SJSA1 (cell line): Measurements from ENCODE around the gene NFIA. TPM values are rescaled to one million over a fixed set of nuclear protein-coding genes. Genes with fewer than 3 reads are reported as not detected.
A peak's percentile ranks its signal among the peaks of the same experiment; 100 is the strongest.

Experiments used
- DNase-seq, 2 experiments: peaks; one replicate each; pipeline ENCODE4 v3.0.0-alpha.2; 2015 to 2020; ENCODE audit warnings: low spot score in 2 of 2, low read depth in 1 of 2
- H3K27ac ChIP-seq: fragments of 250-450 bp; sonication (Bioruptor Pico); 2 replicates; pipeline ENCODE4 v1.5.1; 2020; ENCODE audit warnings: mild to moderate bottlenecking, moderate library complexity
- H3K27me3 ChIP-seq: fragments of 250-450 bp; sonication (Bioruptor Pico); replicated peaks from 2 replicates; pipeline ENCODE4 v1.5.1; 2020; ENCODE audit warnings: mild to moderate bottlenecking, moderate library complexity
- H3K36me3 ChIP-seq: fragments of 250-450 bp; sonication (Bioruptor Pico); 2 replicates; pipeline ENCODE4 v1.5.1; 2020; ENCODE audit warnings: mild to moderate bottlenecking
- H3K4me1 ChIP-seq: fragments of 250-450 bp; sonication (Bioruptor Pico); replicated peaks from 2 replicates; pipeline ENCODE4 v1.6.1; 2021; ENCODE audit warnings: mild to moderate bottlenecking
- H3K4me3 ChIP-seq: fragments of 250-450 bp; sonication (Bioruptor Pico); 2 replicates; pipeline ENCODE4 v1.5.1; 2020; ENCODE audit warnings: mild to moderate bottlenecking
- H3K9me3 ChIP-seq: fragments of 250-450 bp; sonication (Bioruptor Pico); replicated peaks from 2 replicates; pipeline ENCODE4 v1.5.1; 2020; ENCODE audit warnings: mild to moderate bottlenecking
- total RNA-seq: library from RNA; depleted of rRNA; stranded (reverse); fragments of >200 nt; shearing (Covaris generic); gene quantifications from 2 replicates; pipeline ENCODE4 v1.2.3, GENCODE V29; 2014

NFIA gene
- total RNA-seq, 1 experiment from 2014 or later, result 0.74 TPM

DNA sequence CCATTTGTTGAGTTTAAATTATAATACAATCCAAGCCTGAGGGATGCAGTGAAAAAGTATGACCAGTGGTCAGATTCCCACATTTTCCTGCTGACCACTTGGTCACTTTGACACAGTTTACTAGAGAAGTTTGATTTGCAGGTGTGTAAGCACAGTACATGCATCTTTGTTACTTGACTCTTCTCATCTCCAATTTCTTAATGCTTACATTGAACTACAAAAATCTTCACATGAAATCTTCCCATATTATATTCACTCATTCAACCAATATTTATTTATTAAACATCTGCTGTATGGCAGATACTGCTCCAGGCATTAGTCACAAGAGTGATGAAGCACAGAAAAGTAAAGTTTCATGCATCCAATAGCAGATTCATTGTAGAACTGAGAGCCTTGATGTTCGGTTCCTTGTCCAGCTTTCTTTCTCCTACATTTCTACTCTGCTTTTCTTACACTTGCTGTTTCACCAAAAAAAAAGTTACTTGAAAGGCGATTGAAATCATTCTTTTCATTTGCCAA, 211.7 kb downstream of the NFIA start:
- Histone ChIP-seq H3K36me3 (no peaks in the 10 kb centered on the region), H3K9me3 (no peaks in the 10 kb centered on the region), H3K27ac (no peak overlapping the region), H3K4me1 (no peaks in the 10 kb centered on the region), H3K27me3 (0 out of 2 replicates have a peak, but pooled peaks cover 4% of the 10 kb centered on the region), H3K4me3 (no peak overlapping the region)
- no peak for DNase-seq

DNA sequence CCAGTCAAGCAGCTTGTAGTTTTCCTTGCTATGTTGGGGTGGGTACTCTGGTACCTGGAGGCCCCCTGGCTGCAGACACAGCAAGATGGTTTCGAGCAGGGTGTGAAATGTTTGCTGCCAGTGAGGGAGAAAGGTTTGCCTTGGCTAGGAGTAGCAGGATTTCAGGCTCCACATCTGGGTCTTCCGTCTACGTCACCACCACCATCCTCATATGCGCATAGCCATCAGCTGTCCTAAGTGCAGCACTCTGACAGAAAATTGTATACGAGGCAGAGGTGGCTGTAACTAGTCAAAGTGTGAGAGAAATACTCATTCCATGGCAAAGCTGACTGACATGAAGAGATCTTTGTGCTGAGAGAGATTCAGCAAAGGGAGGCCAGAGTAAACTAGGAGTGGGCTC, 212.6 kb downstream of the NFIA start:
- no peak overlapping the region for H3K27ac ChIP-seq
- DNase-seq, result no peak
- H3K9me3 ChIP-seq, result no peaks in the 10 kb centered on the region
- no peaks in the 10 kb centered on the region for H3K36me3 ChIP-seq
- no peaks in the 10 kb centered on the region for H3K4me1 ChIP-seq
- 0 out of 2 replicates have a peak, but pooled peaks cover 4% of the 10 kb centered on the region for H3K27me3 ChIP-seq
- no peak overlapping the region for H3K4me3 ChIP-seq

DNA sequence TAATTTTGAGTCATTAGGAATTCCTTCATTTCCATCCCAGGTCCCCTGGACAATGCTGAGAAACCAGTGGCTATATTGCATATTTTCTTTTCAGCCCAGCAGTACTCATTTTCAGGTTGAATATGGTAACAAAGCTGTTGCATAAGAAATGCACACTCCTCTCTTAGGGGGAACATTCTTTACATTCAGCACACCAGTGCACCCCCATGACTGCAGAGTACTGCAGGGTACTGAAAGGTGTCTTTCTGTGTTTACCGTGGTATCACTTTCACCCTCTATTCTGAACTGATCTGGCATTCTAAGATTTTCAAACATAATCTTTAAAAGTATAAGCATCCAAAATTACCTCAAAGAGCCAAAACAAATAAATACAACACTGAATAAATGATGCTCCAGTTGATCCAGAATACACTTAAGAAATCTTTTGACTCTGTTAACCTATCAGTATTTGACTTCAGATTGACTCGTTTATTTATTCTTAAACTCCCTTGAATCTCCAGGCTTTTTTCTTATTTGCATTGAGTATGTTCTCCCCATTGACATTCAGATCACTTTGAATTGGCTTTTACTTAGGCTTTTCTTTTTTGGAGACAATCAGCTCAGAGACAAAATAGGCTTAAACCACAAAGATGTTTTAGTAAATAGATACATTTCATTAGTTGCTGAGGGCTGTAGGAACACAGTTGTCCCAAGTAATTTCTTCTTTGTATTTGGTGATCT, 213.6 kb downstream of the NFIA start:
- H3K27me3 ChIP-seq, result no peaks in the 10 kb centered on the region

DNA sequence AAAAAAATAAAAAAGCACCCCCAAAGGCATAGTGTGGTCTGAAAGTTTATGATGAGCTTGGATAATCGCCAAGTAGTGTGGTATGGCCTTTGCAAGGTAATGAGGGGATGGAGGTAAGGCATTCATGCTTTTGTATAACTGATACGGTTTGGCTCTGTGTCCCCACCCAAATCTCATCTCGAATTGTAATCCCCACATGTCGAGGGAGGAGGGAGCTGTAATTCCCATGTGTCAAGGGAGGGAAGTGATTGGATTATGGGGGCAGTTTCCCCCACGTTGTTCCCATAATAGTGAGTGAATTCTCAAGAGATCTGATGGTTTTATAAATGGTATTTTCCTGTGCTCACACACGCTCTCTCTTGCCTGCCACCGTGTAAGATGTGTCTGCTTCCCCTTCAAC, 215.5 kb downstream of the NFIA start:
- Histone ChIP-seq H3K9me3 (no peaks in the 10 kb centered on the region), H3K27ac (no peak overlapping the region), H3K4me3 (no peak overlapping the region), H3K36me3 (no peaks in the 10 kb centered on the region), H3K27me3 (no peaks in the 10 kb centered on the region), H3K4me1 (peaks cover 14% of the 10 kb centered on the region)
- no peak for DNase-seq

More for the DNA sequence above, 213.6 kb downstream of the NFIA start:
- no peaks in the 10 kb centered on the region for H3K9me3 ChIP-seq
- H3K27ac ChIP-seq, result no peak overlapping the region
- no peaks in the 10 kb centered on the region for H3K36me3 ChIP-seq
- no peaks in the 10 kb centered on the region for H3K4me1 ChIP-seq
- no peak overlapping the region for H3K4me3 ChIP-seq
- DNase-seq, result no peak

DNA sequence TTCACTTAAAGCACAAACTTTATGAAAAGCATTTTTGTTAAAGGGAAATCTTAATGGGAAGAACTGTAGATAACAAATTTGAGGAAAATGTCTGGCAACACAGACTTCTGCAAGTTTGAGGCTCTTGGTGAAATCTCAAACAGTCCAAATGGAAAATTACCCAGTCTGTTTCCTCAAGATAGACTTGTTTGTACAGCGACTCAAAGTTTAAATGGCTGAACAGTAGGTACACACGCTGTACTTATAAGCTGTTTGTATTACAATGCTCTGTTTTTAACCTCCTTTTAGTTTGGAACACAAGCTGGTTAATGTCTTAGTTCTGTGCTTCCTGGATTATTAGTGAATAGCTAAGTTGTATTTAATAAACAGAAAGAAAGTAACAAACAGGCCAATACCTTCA, 217.1 kb downstream of the NFIA start:
- H3K4me1 ChIP-seq, result peaks cover 16% of the 10 kb centered on the region
- H3K4me3 ChIP-seq, result no peak overlapping the region
- no peaks in the 10 kb centered on the region for H3K9me3 ChIP-seq
- H3K27ac ChIP-seq, result no peak overlapping the region
- no peaks in the 10 kb centered on the region for H3K27me3 ChIP-seq
- no peak for DNase-seq
- H3K36me3 ChIP-seq, result no peaks in the 10 kb centered on the region

DNA sequence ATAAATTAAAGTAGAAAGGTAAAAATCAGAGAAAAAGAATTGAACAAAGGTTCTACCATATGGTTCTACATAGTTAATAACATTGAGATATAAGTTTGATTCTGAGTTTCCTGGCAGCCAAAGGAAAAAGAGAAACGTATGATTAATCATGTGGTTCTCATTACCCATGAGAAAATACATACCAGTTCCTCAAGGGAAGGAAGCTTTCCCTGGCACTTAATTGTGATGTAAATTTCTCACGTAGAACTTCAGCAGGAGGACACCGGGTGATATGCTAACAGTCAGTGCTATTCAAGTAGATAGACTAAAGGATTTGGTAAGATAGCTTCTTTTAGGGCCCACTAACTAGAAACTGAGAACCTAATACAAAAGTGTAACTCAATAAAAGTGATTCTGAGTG, 218.5 kb downstream of the NFIA start:
- no peaks in the 10 kb centered on the region for H3K36me3 ChIP-seq
- H3K27me3 ChIP-seq, result no peaks in the 10 kb centered on the region
- no peak overlapping the region for H3K4me3 ChIP-seq
- H3K27ac ChIP-seq, result no peak overlapping the region
- no peaks in the 10 kb centered on the region for H3K9me3 ChIP-seq
- DNase-seq, result no peak
- H3K4me1 ChIP-seq, result peaks cover 16% of the 10 kb centered on the region

DNA sequence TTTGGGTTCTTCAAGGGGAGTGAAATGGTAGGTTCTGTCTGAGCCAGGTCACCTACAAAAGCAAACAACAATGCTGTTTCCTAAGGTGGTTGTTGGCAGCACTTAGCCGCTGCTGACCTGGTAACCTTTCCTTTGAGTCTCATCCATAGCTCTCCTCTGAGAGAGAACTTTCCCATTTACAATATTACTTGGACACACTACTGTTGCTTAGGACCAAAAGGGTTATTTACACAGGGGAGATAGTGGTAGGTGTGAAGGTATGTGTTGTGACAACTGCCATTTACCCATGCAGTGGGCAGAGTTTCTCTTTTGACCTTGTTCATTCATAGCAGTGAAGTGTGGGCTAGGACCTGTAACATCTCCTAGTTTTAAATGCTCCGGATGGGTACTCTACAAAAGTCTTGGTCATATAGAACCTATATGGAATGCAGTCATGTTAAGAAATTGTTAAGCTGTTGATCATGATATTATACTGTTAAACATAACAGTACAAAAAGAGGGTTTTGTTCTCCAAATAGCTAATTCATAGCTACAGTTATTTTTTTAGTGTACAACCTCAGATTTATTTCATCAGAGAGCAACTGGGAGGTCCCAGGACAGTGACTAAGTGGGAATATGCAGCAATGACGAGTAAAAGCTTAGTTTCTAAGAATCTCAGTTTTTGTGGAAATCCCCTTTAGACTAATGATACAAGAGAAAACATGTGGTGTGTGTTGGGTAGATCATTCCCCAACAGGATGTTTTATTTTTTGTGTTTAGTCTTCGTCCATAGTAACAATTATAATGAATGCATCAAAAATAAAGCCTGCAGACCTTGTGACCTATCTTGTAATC, 219.7 kb downstream of the NFIA start:
- Histone ChIP-seq H3K36me3 (no peaks in the 10 kb centered on the region), H3K27me3 (no peaks in the 10 kb centered on the region), H3K4me3 (no peak overlapping the region), H3K27ac (peak overlapping the region; percentile 62), H3K9me3 (no peaks in the 10 kb centered on the region), H3K4me1 (peaks cover 16% of the 10 kb centered on the region)
- DNase-seq, result peak in 1 of 2 experiments; percentile 60

DNA sequence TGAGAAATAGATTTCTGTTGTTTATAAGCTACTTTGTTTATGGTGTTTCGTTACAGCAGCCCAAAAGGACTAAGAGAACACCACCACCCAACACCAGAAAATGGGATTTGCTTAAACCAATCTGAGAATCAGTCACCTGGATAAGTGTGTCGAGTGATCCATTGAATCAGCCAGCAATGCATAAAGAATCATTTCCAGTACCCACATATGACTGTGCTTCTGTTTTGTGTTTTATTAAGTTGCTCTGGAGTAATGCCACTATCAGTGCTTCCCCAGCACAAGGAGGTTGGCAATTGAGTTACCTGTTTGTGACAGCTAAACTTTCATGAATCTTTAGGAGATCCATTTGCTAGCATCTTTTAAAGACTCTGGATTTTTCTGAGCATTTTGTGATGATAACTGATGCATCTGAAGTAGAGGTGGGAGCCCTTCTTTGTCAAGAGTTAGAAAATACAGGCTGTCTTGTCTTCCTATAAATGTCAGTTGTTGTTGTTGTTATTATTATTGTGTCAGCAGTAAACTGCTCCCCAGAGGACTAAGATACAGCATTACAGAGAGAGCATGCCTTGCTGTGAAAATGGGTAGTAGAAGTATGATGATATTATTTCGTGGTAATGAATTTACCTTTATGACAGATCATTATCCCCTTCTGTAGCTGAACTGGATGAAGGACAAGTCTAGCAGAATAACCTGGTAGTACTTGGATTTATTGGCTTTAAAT, 225.2 kb downstream of the NFIA start:
- Histone ChIP-seq H3K27me3 (no peaks in the 10 kb centered on the region), H3K4me1 (peaks cover 5% of the 10 kb centered on the region), H3K9me3 (no peaks in the 10 kb centered on the region), H3K27ac (no peak overlapping the region), H3K36me3 (no peaks in the 10 kb centered on the region), H3K4me3 (no peak overlapping the region)
- no peak for DNase-seq

DNA sequence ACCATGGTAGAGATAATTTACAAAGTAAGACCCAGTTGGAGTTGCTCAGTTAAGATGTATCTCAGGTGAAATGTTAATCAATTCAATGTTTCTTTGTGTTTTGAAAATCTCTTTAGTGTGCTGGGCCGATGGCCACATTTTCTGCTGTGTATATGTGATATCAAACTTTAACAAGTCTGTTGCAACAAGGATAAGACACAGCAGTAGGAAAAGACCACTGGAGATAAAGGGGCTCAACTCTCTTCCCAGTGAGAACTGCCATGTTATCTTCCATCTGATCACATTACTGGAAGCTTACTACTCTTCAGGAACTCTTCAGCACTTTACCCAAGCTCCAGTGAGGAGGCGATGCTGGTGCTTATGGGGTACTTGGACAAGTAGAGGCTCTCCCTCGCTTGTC, 227.7 kb downstream of the NFIA start:
- no peaks in the 10 kb centered on the region for H3K36me3 ChIP-seq
- H3K27ac ChIP-seq, result no peak overlapping the region
- no peak for DNase-seq
- no peaks in the 10 kb centered on the region for H3K4me1 ChIP-seq
- H3K9me3 ChIP-seq, result no peaks in the 10 kb centered on the region
- no peaks in the 10 kb centered on the region for H3K27me3 ChIP-seq
- no peak overlapping the region for H3K4me3 ChIP-seq

DNA sequence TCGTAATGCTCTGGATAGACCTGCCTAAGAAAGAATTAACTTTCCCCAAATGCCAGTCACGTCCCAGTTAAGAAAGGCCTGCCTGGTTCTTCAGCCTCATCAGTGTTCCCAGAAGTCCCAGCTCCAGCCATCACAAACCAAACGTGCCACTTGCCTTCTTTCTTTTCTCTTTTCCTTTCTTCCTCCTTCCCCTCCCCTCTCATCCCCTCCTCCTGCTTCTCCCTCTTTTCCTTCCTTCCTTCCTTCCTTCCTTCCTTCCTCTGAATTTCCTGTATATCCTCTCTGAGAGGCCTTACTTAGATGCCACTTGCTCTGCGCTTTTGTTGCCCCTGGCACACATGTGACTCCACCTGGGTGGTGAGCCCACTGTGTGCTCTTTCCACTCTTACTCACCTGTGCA, 228.2 kb downstream of the NFIA start:
- Histone ChIP-seq H3K36me3 (no peaks in the 10 kb centered on the region), H3K4me1 (no peaks in the 10 kb centered on the region), H3K27ac (no peak overlapping the region), H3K27me3 (no peaks in the 10 kb centered on the region), H3K4me3 (no peak overlapping the region), H3K9me3 (no peaks in the 10 kb centered on the region)
- DNase-seq, result no peak

DNA sequence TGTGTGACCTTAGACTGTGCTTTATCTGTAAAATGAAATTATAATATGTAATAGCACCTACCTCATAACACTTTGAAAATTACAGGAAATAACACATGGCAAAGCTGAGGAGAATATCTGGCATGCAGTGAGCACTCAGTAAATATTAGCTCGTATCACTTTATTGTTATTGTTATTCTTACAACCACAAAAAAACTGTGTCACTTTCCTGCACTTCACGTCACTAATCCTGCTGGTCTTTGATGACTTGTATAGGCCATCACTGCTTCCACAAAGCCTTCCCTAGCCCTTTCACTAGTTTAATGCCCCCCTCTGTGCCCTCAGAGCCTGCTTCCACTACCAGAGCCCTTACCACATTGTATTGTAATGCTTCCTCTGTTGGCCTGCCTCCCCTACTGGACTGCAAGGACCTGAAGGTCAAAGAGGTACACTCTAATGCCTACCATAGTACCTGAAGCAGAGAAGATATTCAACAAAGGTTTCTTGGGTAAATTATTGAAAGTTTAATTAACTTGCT, 231.6 kb downstream of the NFIA start:
- no peaks in the 10 kb centered on the region for H3K36me3 ChIP-seq
- peaks cover 9% of the 10 kb centered on the region for H3K4me1 ChIP-seq
- no peaks in the 10 kb centered on the region for H3K27me3 ChIP-seq
- H3K9me3 ChIP-seq, result no peaks in the 10 kb centered on the region
- no peak overlapping the region for H3K4me3 ChIP-seq
- no peak for DNase-seq
- no peak overlapping the region for H3K27ac ChIP-seq

DNA sequence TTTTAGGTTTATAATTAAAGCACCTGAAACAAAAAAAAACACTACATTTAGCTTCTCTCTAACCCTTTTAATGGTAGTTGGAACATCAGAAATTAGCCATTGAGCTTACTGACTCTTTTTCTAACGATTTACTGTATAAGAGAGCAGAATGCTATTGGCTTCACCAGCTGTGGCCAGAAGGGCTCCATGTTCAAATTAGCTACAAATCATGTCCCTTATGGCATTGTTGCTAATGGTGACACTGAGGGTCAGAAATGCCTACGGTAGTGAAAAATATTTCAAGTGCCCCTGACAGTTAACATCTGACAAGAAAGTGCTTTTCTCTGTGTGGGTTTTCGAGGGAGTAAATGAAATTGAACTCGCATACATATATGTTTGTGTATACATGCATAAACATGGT, 232.7 kb downstream of the NFIA start:
- H3K36me3 ChIP-seq, result no peaks in the 10 kb centered on the region
- H3K4me3 ChIP-seq, result no peak overlapping the region
- DNase-seq, result no peak

DNA sequence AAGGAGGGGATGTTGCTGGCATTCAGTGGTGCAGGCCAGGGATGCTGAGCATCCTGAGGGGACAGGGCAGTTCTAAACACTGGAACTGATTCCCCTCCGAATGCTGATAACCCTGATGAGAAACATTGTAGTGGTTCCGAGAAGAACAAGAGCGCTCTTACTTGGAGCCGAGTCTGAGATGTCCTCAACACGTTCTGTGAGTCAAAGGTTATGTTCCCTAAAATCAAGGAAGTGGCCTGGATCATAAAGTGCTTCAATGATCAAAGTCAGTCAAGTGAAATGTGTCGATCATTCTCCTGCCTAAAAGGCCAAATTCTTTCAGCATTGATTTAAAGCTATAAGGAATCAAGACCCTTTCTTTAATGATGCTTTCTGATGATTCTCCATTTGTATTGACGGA, 234.1 kb downstream of the NFIA start:
- Histone ChIP-seq H3K4me1 (peaks cover 11% of the 10 kb centered on the region), H3K9me3 (no peaks in the 10 kb centered on the region), H3K27ac (no peak overlapping the region), H3K36me3 (no peaks in the 10 kb centered on the region), H3K4me3 (no peak overlapping the region), H3K27me3 (no peaks in the 10 kb centered on the region)
- DNase-seq, result no peak

More for the DNA sequence above, 232.7 kb downstream of the NFIA start:
- Histone ChIP-seq H3K27ac (no peak overlapping the region), H3K27me3 (no peaks in the 10 kb centered on the region), H3K9me3 (no peaks in the 10 kb centered on the region), H3K4me1 (peaks cover 11% of the 10 kb centered on the region)
